Caco-2 (cell line): ENCODE measurements around the gene BHLHE23. TPM values are rescaled to one million over a fixed set of nuclear protein-coding genes. Genes with fewer than 3 reads are reported as not detected.

Experiments
- BruUV-seq: library from RNA; stranded (reverse); fragments of 400-500 nt; replicated peaks from 2 replicates; lab custom pipeline; 2021; lab: Mats Ljungman, UMichigan
- CTCF ChIA-PET: fragments of 300-600 bp; sonication (Branson Sonifier 250); formaldehyde crosslinking; loops from one replicate; lab custom pipeline; 2022; ENCODE audit warnings: antibody characterized with exemption; lab: Charles Lee
- POLR2A ChIA-PET: fragments of 300-600 bp; sonication (Branson Sonifier 250); formaldehyde crosslinking; loops from one replicate; lab custom pipeline; 2022; ENCODE audit warnings: antibody characterized with exemption; lab: Charles Lee
- DNase-seq, 2 experiments: peaks; one replicate each; pipeline versions ENCODE4 v3.0.0 to v3.0.0-alpha.2; 2020 to 2022
- H3K27me3 ChIP-seq: replicated peaks from 2 replicates; pipeline ENCODE4 v1.6.0; 2011; ENCODE audit warnings: low read length; ENCODE audit not compliant: control insufficient read depth, insufficient read depth
- H3K36me3 ChIP-seq: 2 replicates; pipeline ENCODE4 v1.5.1; 2011; ENCODE audit warnings: low read length; ENCODE audit not compliant: control insufficient read depth, insufficient read depth
- H3K4me1 ChIP-seq: fragments of 250-450 bp; sonication (Bioruptor Pico); 2 replicates; pipeline ENCODE4 v1.5.1; 2020; ENCODE audit warnings: mild to moderate bottlenecking
- H3K4me3 ChIP-seq: 2 replicates; pipeline ENCODE4 v1.5.1; 2011; ENCODE audit warnings: low read depth, mild to moderate bottlenecking, control low read depth, low read length
- H3K9me3 ChIP-seq: fragments of 250-450 bp; sonication (Bioruptor Pico); 2 replicates; pipeline ENCODE4 v1.5.1; 2020; ENCODE audit warnings: mild to moderate bottlenecking, moderate library complexity
- H3K27ac Mint-ChIP-seq: one replicate; pipeline ENCODE4 v1.8.0; 2022; ENCODE audit warnings: mixed read lengths; ENCODE audit not compliant: unreplicated experiment
- H3K27me3 Mint-ChIP-seq: one replicate; pipeline ENCODE4 v1.8.0; 2022; ENCODE audit warnings: mixed read lengths; ENCODE audit not compliant: insufficient read depth, unreplicated experiment
- H3K36me3 Mint-ChIP-seq: one replicate; pipeline ENCODE4 v1.8.0; 2022; ENCODE audit warnings: mild to moderate bottlenecking, mixed read lengths; ENCODE audit not compliant: insufficient read depth, unreplicated experiment
- H3K4me1 Mint-ChIP-seq: one replicate; pipeline ENCODE4 v1.8.0; 2022; ENCODE audit warnings: low read depth, mixed read lengths; ENCODE audit not compliant: unreplicated experiment
- H3K4me3 Mint-ChIP-seq: one replicate; pipeline ENCODE4 v1.8.0; 2022; ENCODE audit warnings: mild to moderate bottlenecking, moderate library complexity, mixed read lengths; ENCODE audit not compliant: unreplicated experiment
- H3K9me3 Mint-ChIP-seq: one replicate; pipeline ENCODE4 v1.8.0; 2022; ENCODE audit warnings: mixed read lengths; ENCODE audit not compliant: unreplicated experiment
- CTCF ChIP-seq, 2 experiments: fragments of 200-600 bp in 1 of 2; IDR thresholded peaks; 1 replicate in 1 of 2; 2 replicates in 1 of 2; pipeline versions ENCODE4 v1.5.1 to v1.8.0; 2011 to 2022; ENCODE audit warnings: antibody characterized with exemption in 1 of 2, control low read depth in 1 of 2, inconsistent platforms in 1 of 2, low read depth in 1 of 2, low read length in 1 of 2, mild to moderate bottlenecking in 1 of 2, moderate library complexity in 1 of 2; ENCODE audit not compliant: insufficient read depth in 1 of 2, severe bottlenecking in 1 of 2, unreplicated experiment in 1 of 2
- intact Hi-C: fragments of 100-400 bp; cut with micrococcal nuclease; formaldehyde crosslinking; loops from one replicate; pipeline ENCODE4 v1.10.0; 2022; ENCODE audit not compliant: unreplicated experiment
- total RNA-seq: library from RNA; stranded (reverse); gene quantifications from 2 replicates; pipeline ENCODE4 v1.2.3, GENCODE V29; 2022

The BHLHE23 gene
- total RNA-seq, 1 experiment from 2014 or later: 0.95 TPM

GRCh38 chr20:62976886-62977285 is 29.9 kb downstream of the BHLHE23 start:
- Mint-ChIP-seq H3K9me3 (no peaks in the 10 kb centered on the region), H3K27ac (no peak overlapping the region), H3K36me3 (peaks cover 2% of the 10 kb centered on the region), H3K4me3 (no peak overlapping the region), H3K4me1 (peaks cover 6% of the 10 kb centered on the region), H3K27me3 (peaks cover 4% of the 10 kb centered on the region)
- POLR2A ChIA-PET: no interaction called here
- no peaks in the 10 kb centered on the region for H3K36me3 ChIP-seq
- H3K4me3 ChIP-seq: no peak overlapping the region
- CTCF ChIA-PET: no interaction called here
- DNase-seq: no peak
- TF ChIP-seq CTCF (IDR thresholded peaks at IDR 0.05; ENCODE audit: insufficient read depth in 1 of 2, low read depth in 1 of 2, low read length in 1 of 2, severe bottlenecking in 1 of 2, unreplicated experiment in 1 of 2): no peak
- H3K9me3 ChIP-seq: no peaks in the 10 kb centered on the region
- no peaks in the 10 kb centered on the region for H3K27me3 ChIP-seq
- peaks cover 7% of the 10 kb centered on the region for H3K4me1 ChIP-seq
- intact Hi-C loops: no loop called here
- BruUV-seq: no TSS peak

- intact Hi-C loops: no loop called here
- DNase-seq: no peak
- TF ChIP-seq CTCF (IDR thresholded peaks at IDR 0.05; ENCODE audit: insufficient read depth in 1 of 2, low read depth in 1 of 2, low read length in 1 of 2, severe bottlenecking in 1 of 2, unreplicated experiment in 1 of 2): no peak
- Mint-ChIP-seq H3K4me1 (peaks cover 13% of the 10 kb centered on the region), H3K36me3 (peaks cover 5% of the 10 kb centered on the region), H3K27me3 (peaks cover under 1% of the 10 kb centered on the region), H3K27ac (no peak overlapping the region), H3K4me3 (no peak overlapping the region), H3K9me3 (no peaks in the 10 kb centered on the region)
- H3K4me3 ChIP-seq: no peak overlapping the region
- ChIA-PET POLR2A (no interaction called here), CTCF (interaction anchor here (1.5 kb wide), 1 partner anchor 23 kb away, joined by 3 read pairs; no protein-coding TSS in a partner anchor)
- H3K27me3 ChIP-seq: no peaks in the 10 kb centered on the region
- no TSS peak for BruUV-seq
- peaks cover 7% of the 10 kb centered on the region for H3K4me1 ChIP-seq
- no peaks in the 10 kb centered on the region for H3K36me3 ChIP-seq
- no peaks in the 10 kb centered on the region for H3K9me3 ChIP-seq
Observed at GRCh38 chr20:62975812-62976508, 30.8 kb downstream of the BHLHE23 start.

GRCh38 chr20:62975251-62975760 is 31.5 kb downstream of the BHLHE23 start:
- no peaks in the 10 kb centered on the region for H3K27me3 Mint-ChIP-seq
- intact Hi-C loops: no loop called here
- no peak for DNase-seq
- no peaks in the 10 kb centered on the region for H3K9me3 Mint-ChIP-seq
- Histone ChIP-seq H3K27me3 (no peaks in the 10 kb centered on the region), H3K4me3 (no peak overlapping the region), H3K4me1 (peaks cover 7% of the 10 kb centered on the region), H3K9me3 (no peaks in the 10 kb centered on the region), H3K36me3 (no peaks in the 10 kb centered on the region)
- no peak overlapping the region for H3K27ac Mint-ChIP-seq
- BruUV-seq: no TSS peak
- no peak for TF ChIP-seq CTCF (IDR thresholded peaks at IDR 0.05; ENCODE audit: insufficient read depth in 1 of 2, low read depth in 1 of 2, low read length in 1 of 2, severe bottlenecking in 1 of 2, unreplicated experiment in 1 of 2)
- CTCF ChIA-PET: interaction anchor here (0.6 to 1.5 kb wide), 5 partner anchors 24 to 566 kb away, joined by 3 to 9 read pairs (median 3); no protein-coding TSS in a partner anchor
- peaks cover 13% of the 10 kb centered on the region for H3K4me1 Mint-ChIP-seq
- POLR2A ChIA-PET: interaction anchor here (1.1 kb wide), 1 partner anchor 38 kb away, joined by 3 read pairs; no protein-coding TSS in a partner anchor
- H3K4me3 Mint-ChIP-seq: no peak overlapping the region
- peaks cover 9% of the 10 kb centered on the region for H3K36me3 Mint-ChIP-seq
